Stimulated activated CD4-positive, alpha-beta T cell treated with anti-CD3 and anti-CD28 coated beads, Interleukin-2, amount 100 ng/mL, for 4 hours (primary cell): ENCODE data around the gene DACH1.

Experiments
- DNase-seq: peaks from one replicate; pipeline ENCODE4 v3.0.0-alpha.2; 2020; ENCODE audit warnings: low read depth

Gene DACH1

GRCh38 chr13:71395053-71395452 lies 472.0 kb downstream of the DACH1 start:
- DNase-seq, result no peak

- DNase-seq, result no peak
These were observed 472.8 kb downstream of the DACH1 start for GRCh38 chr13:71394176-71394575.
